Ramos (cell line): ENCODE results near the gene PICK1.
"Not testable (repeated sequence)": the region's sequence is repeated elsewhere in the genome, so short reads cannot be mapped to it uniquely, and the experiment has no call there.

ENCODE experiments used
- in situ Hi-C: fragments of 300-500 bp; cut with MboI; formaldehyde crosslinking; loops from one replicate; pipeline ENCODE4 v1.14.3; 2022; ENCODE audit warnings: low sequenced_read_pairs; ENCODE audit not compliant: unreplicated experiment

Gene PICK1

GRCh38 chr22:38072322-38073149 is 15.3 kb downstream of the PICK1 start:
- in situ Hi-C loops = no loop called here

GRCh38 chr22:38073150-38074130 is 16.2 kb downstream of the PICK1 start:
- in situ Hi-C loops = no loop called here

GRCh38 chr22:38074181-38075104 is 17.2 kb downstream of the PICK1 start:
- in situ Hi-C loops = no loop called here

GRCh38 chr22:38075105-38075825 is 18.1 kb downstream of the PICK1 start:
- in situ Hi-C loops = no loop called here

GRCh38 chr22:38075961-38076360 is 18.8 kb downstream of the PICK1 start:
- in situ Hi-C loops = no loop called here

- in situ Hi-C loops = no loop called here
These were observed 19.9 kb downstream of the PICK1 start for GRCh38 chr22:38077096-38077495.

GRCh38 chr22:38077595-38077994 is 20.4 kb downstream of the PICK1 start:
- in situ Hi-C loops = no loop called here

- in situ Hi-C loops = no loop called here
These were observed 21.0 kb downstream of the PICK1 start for GRCh38 chr22:38078046-38078840.

GRCh38 chr22:38079208-38079607 is 22.0 kb downstream of the PICK1 start:
- in situ Hi-C loops = not testable (repeated sequence)

- in situ Hi-C loops = no loop called here
These were observed 22.6 kb downstream of the PICK1 start for GRCh38 chr22:38079804-38080203.

- in situ Hi-C loops = no loop called here
These were observed 23.3 kb downstream of the PICK1 start for GRCh38 chr22:38080474-38080849.

- in situ Hi-C loops = no loop called here
These were observed 23.8 kb downstream of the PICK1 start for GRCh38 chr22:38080850-38081635.

GRCh38 chr22:38081636-38081940 is 24.4 kb downstream of the PICK1 start:
- in situ Hi-C loops = no loop called here

- in situ Hi-C loops = no loop called here
These were observed 25.0 kb downstream of the PICK1 start for GRCh38 chr22:38081941-38082828.

GRCh38 chr22:38082986-38083710 is 25.9 kb downstream of the PICK1 start:
- in situ Hi-C loops = no loop called here

- in situ Hi-C loops = no loop called here
These were observed 26.9 kb downstream of the PICK1 start, which contains the start of gene SLC16A8 for GRCh38 chr22:38083931-38084631. Gene SLC16A8, minus strand, starts transcription at chr22:38084184. Its CDS starts 1,311 bp downstream, at chr22:38082873.
